OCI-LY7 (cell line): ENCODE measurements around the gene DAGLA. TPM values are rescaled to one million over a fixed set of nuclear protein-coding genes. Genes with fewer than 3 reads are reported as not detected.
A peak's percentile ranks its signal among the peaks of the same experiment; 100 is the strongest.

Experiments used
- BruUV-seq: library from RNA; stranded (reverse); fragments of 400-500 nt; replicated peaks from 2 replicates; lab custom pipeline; 2021; lab: Mats Ljungman, UMichigan
- CTCF ChIA-PET: fragments of 300-600 bp; sonication (Branson Sonifier 250); formaldehyde crosslinking; loops from one replicate; lab custom pipeline; 2022; ENCODE audit warnings: antibody characterized with exemption; ENCODE audit not compliant: unreplicated experiment; lab: Charles Lee
- POLR2A ChIA-PET: fragments of 300-600 bp; sonication (Branson Sonifier 250); formaldehyde crosslinking; loops from one replicate; lab custom pipeline; 2022; ENCODE audit warnings: antibody characterized with exemption; lab: Charles Lee
- DNase-seq: peaks from one replicate; pipeline ENCODE4 v3.0.0-alpha.2; 2015; ENCODE audit warnings: low spot score
- H2AFZ ChIP-seq: fragments of 200-600 bp; sonication (generic), shearing (Covaris generic); 2 replicates; pipeline ENCODE4 v1.6.1; 2014; ENCODE audit warnings: mild to moderate bottlenecking, antibody characterized with exemption, low read length, moderate library complexity
- H3K27ac ChIP-seq: fragments of 200-600 bp; sonication (generic); 2 replicates; pipeline ENCODE4 v1.5.1; 2014; ENCODE audit warnings: mixed run types, low read depth, mild to moderate bottlenecking, moderate library complexity, low read length, inconsistent platforms; ENCODE audit not compliant: poor library complexity, severe bottlenecking
- H3K36me3 ChIP-seq: fragments of 200-600 bp; sonication (generic); 2 replicates; pipeline ENCODE4 v1.6.1; 2014; ENCODE audit warnings: mild to moderate bottlenecking, antibody characterized with exemption, low read length, moderate library complexity, mixed read lengths; ENCODE audit not compliant: insufficient read depth
- H3K4me1 ChIP-seq: fragments of 200-600 bp; sonication (generic); 2 replicates; pipeline ENCODE4 v1.5.1; 2014; ENCODE audit warnings: mild to moderate bottlenecking, low read length; ENCODE audit not compliant: insufficient read depth, poor library complexity, severe bottlenecking
- H3K4me2 ChIP-seq: fragments of 200-600 bp; sonication (generic); 2 replicates; pipeline ENCODE4 v1.6.1; 2014; ENCODE audit warnings: mild to moderate bottlenecking, low read length
- H3K4me3 ChIP-seq: fragments of 200-600 bp; sonication (generic); 2 replicates; pipeline ENCODE4 v1.5.1; 2014; ENCODE audit warnings: mild to moderate bottlenecking, low read depth, low read length; ENCODE audit not compliant: poor library complexity, severe bottlenecking
- H3K79me2 ChIP-seq: fragments of 200-600 bp; sonication (generic); 2 replicates; pipeline ENCODE4 v1.6.1; 2016; ENCODE audit warnings: low read depth, mild to moderate bottlenecking, low read length, moderate library complexity, mixed read lengths; ENCODE audit not compliant: insufficient read depth
- H3K9me2 ChIP-seq: fragments of 200-600 bp; sonication (generic); 2 replicates; pipeline ENCODE4 v1.6.1; 2016; ENCODE audit warnings: mild to moderate bottlenecking, low read length, mixed read lengths; ENCODE audit not compliant: insufficient read depth
- H3K9me3 ChIP-seq: fragments of 200-600 bp; sonication (generic); 2 replicates; pipeline ENCODE4 v1.6.1; 2014; ENCODE audit warnings: mild to moderate bottlenecking, mixed run types, low read length, mixed read lengths
- H4K20me1 ChIP-seq: fragments of 200-600 bp; sonication (generic); 2 replicates; pipeline ENCODE4 v1.6.1; 2014; ENCODE audit warnings: mild to moderate bottlenecking, antibody characterized with exemption, low read length, moderate library complexity, mixed read lengths; ENCODE audit not compliant: insufficient read depth
- EZH2phosphoT487 ChIP-seq: fragments of 200-600 bp; sonication (generic); IDR thresholded peaks from 2 replicates; pipeline ENCODE4 v1.6.1; 2018; ENCODE audit warnings: low read depth, borderline replicate concordance, mild to moderate bottlenecking, mixed run types, antibody characterized with exemption, low read length, moderate library complexity, mixed read lengths
- intact Hi-C: fragments of 100-400 bp; cut with micrococcal nuclease; formaldehyde crosslinking; loops from one replicate; pipeline ENCODE4 v1.10.0; 2022; ENCODE audit not compliant: unreplicated experiment
- total RNA-seq, 2 experiments: library from RNA; depleted of rRNA in 1 of 2; stranded (reverse); fragments of >200 nt in 1 of 2; shearing (Covaris generic) in 1 of 2; gene quantifications; 2 replicates each; pipeline ENCODE4 v1.2.3, GENCODE V29; 2014 to 2022
- TF ChIP-seq, protein P1 (sequence below): fragments of 200-600 bp; sonication (generic); conservative IDR thresholded peaks from 2 replicates; pipeline ENCODE4 v1.5.1; 2014; ENCODE audit warnings: mild to moderate bottlenecking, antibody characterized with exemption, low read length, moderate library complexity, mixed read lengths

The DAGLA gene
- total RNA-seq, 2 experiments from 2014 or later, result not detected

GRCh38 chr11:61771985-61772455 lies 91.8 kb downstream of the DAGLA start:
- Histone ChIP-seq H4K20me1 (no peaks in the 10 kb centered on the region), H3K4me2 (peak overlapping the region; percentile 29), H3K9me3 (no peaks in the 10 kb centered on the region), H3K36me3 (no peaks in the 10 kb centered on the region), H3K79me2 (no peaks in the 10 kb centered on the region), H2AFZ (peak overlapping the region; percentile 40; the same call in 1 of the 2 replicates), H3K27ac (no peak overlapping the region), H3K4me1 (peaks cover 9% of the 10 kb centered on the region), H3K9me2 (no peaks in the 10 kb centered on the region), H3K4me3 (no peak overlapping the region)
- BruUV-seq, result no TSS peak
- no peak for DNase-seq
- intact Hi-C loops, result no loop called here
- ChIA-PET POLR2A (interaction anchor here (1.2 kb wide), 1 partner anchor 10 kb away, joined by 3 read pairs; no protein-coding TSS in a partner anchor), CTCF (no interaction called here)
- no peak for TF ChIP-seq EZH2phosphoT487
- TF ChIP-seq, protein P1, sequence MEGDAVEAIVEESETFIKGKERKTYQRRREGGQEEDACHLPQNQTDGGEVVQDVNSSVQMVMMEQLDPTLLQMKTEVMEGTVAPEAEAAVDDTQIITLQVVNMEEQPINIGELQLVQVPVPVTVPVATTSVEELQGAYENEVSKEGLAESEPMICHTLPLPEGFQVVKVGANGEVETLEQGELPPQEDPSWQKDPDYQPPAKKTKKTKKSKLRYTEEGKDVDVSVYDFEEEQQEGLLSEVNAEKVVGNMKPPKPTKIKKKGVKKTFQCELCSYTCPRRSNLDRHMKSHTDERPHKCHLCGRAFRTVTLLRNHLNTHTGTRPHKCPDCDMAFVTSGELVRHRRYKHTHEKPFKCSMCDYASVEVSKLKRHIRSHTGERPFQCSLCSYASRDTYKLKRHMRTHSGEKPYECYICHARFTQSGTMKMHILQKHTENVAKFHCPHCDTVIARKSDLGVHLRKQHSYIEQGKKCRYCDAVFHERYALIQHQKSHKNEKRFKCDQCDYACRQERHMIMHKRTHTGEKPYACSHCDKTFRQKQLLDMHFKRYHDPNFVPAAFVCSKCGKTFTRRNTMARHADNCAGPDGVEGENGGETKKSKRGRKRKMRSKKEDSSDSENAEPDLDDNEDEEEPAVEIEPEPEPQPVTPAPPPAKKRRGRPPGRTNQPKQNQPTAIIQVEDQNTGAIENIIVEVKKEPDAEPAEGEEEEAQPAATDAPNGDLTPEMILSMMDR, result no peak

DNA sequence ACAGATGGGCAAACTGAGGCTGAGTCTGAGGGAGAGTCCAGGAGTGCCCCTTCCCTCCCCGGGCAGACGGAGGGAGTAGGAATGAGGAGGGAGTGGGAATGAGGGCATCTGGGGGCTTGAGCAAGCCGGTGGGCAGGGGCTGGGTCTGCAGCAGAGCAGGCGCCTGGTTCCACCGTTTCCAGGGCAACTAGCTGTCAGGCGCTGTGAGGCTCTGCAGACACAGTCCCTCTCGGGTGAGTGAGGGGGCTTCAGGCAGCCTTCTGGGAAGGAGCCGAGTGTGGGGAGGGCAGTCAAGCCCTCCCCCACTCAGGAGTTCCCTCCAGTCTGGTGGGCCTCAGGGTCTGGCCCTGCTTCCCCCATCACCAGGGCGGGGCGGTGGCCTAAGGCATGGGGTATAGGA lies 93.2 kb downstream of the DAGLA start:
- no TSS peak for BruUV-seq
- CTCF ChIA-PET, result no interaction called here
- POLR2A ChIA-PET, result interaction anchor here (1.2 kb wide), 1 partner anchor 9 kb away, joined by 3 read pairs; no protein-coding TSS in a partner anchor

DNA sequence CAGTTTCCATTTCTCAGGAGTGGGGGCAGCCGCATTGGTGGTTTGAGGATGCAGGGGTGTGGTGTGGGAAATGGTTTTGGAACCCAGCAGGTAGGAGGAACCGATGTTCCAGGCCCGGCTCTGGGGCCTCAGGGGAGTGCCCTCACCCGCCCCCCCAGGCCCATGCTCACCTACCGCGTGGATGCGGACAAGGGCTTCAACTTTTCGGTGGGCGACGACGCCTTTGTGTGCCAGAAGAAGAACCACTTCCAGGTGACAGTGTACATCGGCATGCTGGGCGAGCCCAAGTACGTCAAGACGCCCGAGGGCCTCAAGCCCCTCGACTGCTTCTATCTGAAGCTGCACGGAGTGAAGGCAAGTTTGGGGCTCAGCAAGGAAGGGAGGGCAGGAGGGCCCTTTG lies 93.6 kb downstream of the DAGLA start:
- H3K9me2 ChIP-seq, result no peaks in the 10 kb centered on the region
- CTCF ChIA-PET, result no interaction called here
- no peak overlapping the region for H3K4me2 ChIP-seq
- H3K4me1 ChIP-seq, result peaks cover 9% of the 10 kb centered on the region
- POLR2A ChIA-PET, result interaction anchor here (0.7 kb wide), 1 partner anchor 419 kb away, joined by 3 read pairs; no protein-coding TSS in a partner anchor
- no peaks in the 10 kb centered on the region for H3K9me3 ChIP-seq
- intact Hi-C loops, result no loop called here
- no peak overlapping the region for H3K4me3 ChIP-seq
- no peaks in the 10 kb centered on the region for H4K20me1 ChIP-seq
- H3K36me3 ChIP-seq, result no peaks in the 10 kb centered on the region
- H2AFZ ChIP-seq, result no peak overlapping the region
- no peak overlapping the region for H3K27ac ChIP-seq
- no TSS peak for BruUV-seq
- DNase-seq, result no peak
- TF ChIP-seq EZH2phosphoT487, result no peak
- TF ChIP-seq, protein P1, result no peak
- H3K79me2 ChIP-seq, result no peaks in the 10 kb centered on the region

More for the DNA sequence above, 93.2 kb downstream of the DAGLA start:
- intact Hi-C loops, result no loop called here
- no peak for DNase-seq
- H3K27ac ChIP-seq, result no peak overlapping the region
- no peaks in the 10 kb centered on the region for H3K79me2 ChIP-seq
- no peak overlapping the region for H3K4me3 ChIP-seq
- H3K9me2 ChIP-seq, result no peaks in the 10 kb centered on the region
- no peaks in the 10 kb centered on the region for H3K36me3 ChIP-seq
- H3K4me2 ChIP-seq, result no peak overlapping the region
- no peaks in the 10 kb centered on the region for H3K9me3 ChIP-seq
- TF ChIP-seq, protein P1, result no peak
- no peak for TF ChIP-seq EZH2phosphoT487
- no peaks in the 10 kb centered on the region for H4K20me1 ChIP-seq
- peaks cover 9% of the 10 kb centered on the region for H3K4me1 ChIP-seq
- no peak overlapping the region for H2AFZ ChIP-seq
